ENCODE results near the gene PARVA.

PARVA gene

GRCh38 chr11:12408156-12408770 lies 30.9 kb downstream of the PARVA start:
- DNase-seq = no peak

GRCh38 chr11:12409621-12410005 lies 32.2 kb downstream of the PARVA start:
- DNase-seq = no peak

- peak; percentile 57 for DNase-seq
These were observed 32.8 kb downstream of the PARVA start for GRCh38 chr11:12410006-12410728.

GRCh38 chr11:12411393-12411792 lies 34.0 kb downstream of the PARVA start:
- no peak for DNase-seq

- peak; percentile 61 for DNase-seq
These were observed 34.7 kb downstream of the PARVA start for GRCh38 chr11:12411806-12412727.

- DNase-seq = no peak
These were observed 36.0 kb downstream of the PARVA start for GRCh38 chr11:12413141-12414052.

- DNase-seq = no peak
These were observed 37.2 kb downstream of the PARVA start for GRCh38 chr11:12414611-12415010.

GRCh38 chr11:12415342-12415966 lies 38.1 kb downstream of the PARVA start:
- no peak for DNase-seq

- DNase-seq = no peak
These were observed 39.2 kb downstream of the PARVA start for GRCh38 chr11:12416552-12416951.

GRCh38 chr11:12417691-12418611 lies 40.6 kb downstream of the PARVA start:
- DNase-seq = no peak

- DNase-seq = no peak
These were observed 42.7 kb downstream of the PARVA start for GRCh38 chr11:12420040-12420439.

GRCh38 chr11:12420706-12421105 lies 43.3 kb downstream of the PARVA start:
- DNase-seq = no peak

GRCh38 chr11:12421386-12421785 lies 44.0 kb downstream of the PARVA start:
- no peak for DNase-seq

- no peak for DNase-seq
These were observed 48.8 kb downstream of the PARVA start for GRCh38 chr11:12426176-12426575.

- no peak for DNase-seq
These were observed 51.8 kb downstream of the PARVA start for GRCh38 chr11:12429155-12429554.

- DNase-seq = no peak
These were observed 53.0 kb downstream of the PARVA start for GRCh38 chr11:12430351-12430750.

GRCh38 chr11:12430954-12431595 lies 53.7 kb downstream of the PARVA start:
- no peak for DNase-seq

GRCh38 chr11:12432507-12432906 lies 55.1 kb downstream of the PARVA start:
- no peak for DNase-seq

- no peak for DNase-seq
These were observed 55.8 kb downstream of the PARVA start for GRCh38 chr11:12433121-12433520.

GRCh38 chr11:12433571-12434324 lies 56.4 kb downstream of the PARVA start:
- DNase-seq = no peak
